BLaER1 (cell line): ENCODE measurements around the gene SLC22A5.

ENCODE experiments used
- H3K27ac ChIP-seq: shearing (Covaris generic); formaldehyde crosslinking; 2 replicates; pipeline ENCODE4 v1.8.1; 2022
- H3K27me3 ChIP-seq: shearing (Covaris generic); formaldehyde crosslinking; 2 replicates; pipeline ENCODE4 v1.8.1; 2022
- H3K36me3 ChIP-seq: shearing (Covaris generic); formaldehyde crosslinking; 2 replicates; pipeline ENCODE4 v1.8.1; 2022
- H3K4me1 ChIP-seq: shearing (Covaris generic); formaldehyde crosslinking; 2 replicates; pipeline ENCODE4 v1.8.1; 2022
- H3K4me2 ChIP-seq: shearing (Covaris generic); formaldehyde crosslinking; 2 replicates; pipeline ENCODE4 v1.8.1; 2022
- H3K4me3 ChIP-seq: shearing (Covaris generic); formaldehyde crosslinking; 2 replicates; pipeline ENCODE4 v1.8.1; 2022
- H3K9ac ChIP-seq: shearing (Covaris generic); formaldehyde crosslinking; 2 replicates; pipeline ENCODE4 v1.8.1; 2022
- H3K9me3 ChIP-seq: shearing (Covaris generic); formaldehyde crosslinking; 2 replicates; pipeline ENCODE4 v1.8.1; 2022
- H4K20me1 ChIP-seq: shearing (Covaris generic); formaldehyde crosslinking; 2 replicates; pipeline ENCODE4 v1.8.1; 2022
- Cebpa-rat ChIP-seq: shearing (Covaris generic); IDR thresholded peaks from 2 replicates; pipeline ENCODE4 v1.8.1; 2022

SLC22A5 gene

DNA sequence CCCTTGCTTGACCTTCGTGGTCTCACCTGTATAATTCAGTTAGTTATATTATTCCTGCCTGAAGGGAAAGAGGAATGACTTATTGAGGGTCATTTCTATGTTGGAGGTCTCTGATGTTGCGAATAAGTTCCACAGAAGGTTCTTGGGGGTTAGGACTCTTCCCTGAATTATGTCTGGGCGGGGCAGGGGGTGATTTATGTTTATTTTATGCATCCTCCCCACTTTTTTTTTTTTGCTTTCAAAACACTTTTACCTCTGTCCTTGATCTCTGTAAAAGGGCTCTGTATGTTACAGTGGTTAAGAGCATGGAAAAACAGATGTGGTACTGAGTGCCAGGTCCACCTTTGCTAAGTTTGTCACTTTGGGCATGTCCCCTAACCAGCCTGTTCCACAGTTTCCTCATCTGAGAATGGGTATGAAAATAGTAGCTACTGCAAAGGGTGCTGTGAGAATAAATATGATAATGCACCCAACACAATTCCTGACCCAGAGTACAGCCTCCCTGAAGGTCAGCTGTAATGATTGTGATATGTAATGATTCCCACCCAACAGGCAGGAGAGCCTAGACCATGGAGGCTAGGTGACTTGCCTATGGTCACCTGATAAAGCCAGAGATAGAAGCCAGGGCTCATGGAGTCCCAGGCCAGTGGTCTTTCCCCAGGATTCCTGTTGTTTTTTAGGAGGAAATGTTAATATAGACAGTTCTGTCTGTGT lies 54.8 kb downstream of the SLC22A5 start:
- Histone ChIP-seq H3K4me1 (peaks cover 98% of the 10 kb centered on the region), H3K4me3 (peak overlapping the region; percentile 60), H3K4me2 (peak overlapping the region; percentile 94), H3K9ac (peak overlapping the region; percentile 93), H3K27me3 (no peaks in the 10 kb centered on the region), H3K36me3 (no peaks in the 10 kb centered on the region), H4K20me1 (no peaks in the 10 kb centered on the region), H3K27ac (peak overlapping the region; percentile 97), H3K9me3 (no peaks in the 10 kb centered on the region)
- TF ChIP-seq Cebpa-rat, result no peak

DNA sequence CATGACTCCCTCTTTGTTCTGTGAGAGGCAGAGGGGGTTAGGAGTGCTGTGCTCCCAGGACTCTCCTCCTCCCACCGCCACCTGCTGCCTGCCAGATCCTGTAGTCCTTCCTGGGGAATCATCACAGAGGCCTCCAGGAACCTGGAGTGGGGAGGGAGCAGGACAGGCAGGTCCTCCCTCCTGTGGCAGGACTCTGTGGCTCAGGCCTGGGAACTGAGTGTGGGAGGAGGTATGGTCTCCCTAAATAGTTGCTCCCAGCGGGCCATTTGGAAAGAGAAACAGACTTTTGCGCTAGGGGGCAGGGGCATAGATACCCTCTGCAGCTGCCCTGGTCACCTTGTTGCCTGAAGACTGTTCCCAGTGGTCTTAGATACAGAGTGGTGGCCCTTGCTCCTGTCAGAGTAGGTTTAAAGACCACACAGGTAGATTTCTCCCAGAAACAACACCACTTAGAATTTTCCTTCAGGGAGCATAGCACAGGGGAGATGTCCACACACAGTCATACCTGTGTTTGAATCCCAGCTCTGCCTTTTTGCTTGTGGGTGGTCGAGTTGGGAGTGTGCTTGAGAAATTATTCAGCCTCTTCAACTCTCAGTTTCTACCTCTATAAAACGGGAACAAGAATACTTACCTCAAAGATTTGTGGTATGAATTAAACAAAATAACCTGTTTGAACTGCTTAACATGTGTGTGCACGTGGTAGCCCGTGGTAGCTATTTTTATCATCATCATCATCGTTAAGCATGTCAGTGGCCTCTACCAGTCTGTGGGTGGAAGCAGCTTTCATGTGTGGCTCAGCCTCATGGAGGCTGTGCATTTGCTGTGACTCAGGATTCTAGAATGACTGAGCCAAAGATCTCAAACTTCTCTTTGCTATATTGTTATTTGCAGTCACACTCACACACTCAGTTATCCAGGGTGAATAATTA lies 55.8 kb downstream of the SLC22A5 start:
- TF ChIP-seq Cebpa-rat, result no peak
- Histone ChIP-seq H3K27me3 (no peaks in the 10 kb centered on the region), H3K4me3 (peak overlapping the region; percentile 60), H4K20me1 (no peaks in the 10 kb centered on the region), H3K27ac (peak overlapping the region; percentile 97), H3K4me2 (peak overlapping the region; percentile 94), H3K9me3 (no peaks in the 10 kb centered on the region), H3K36me3 (no peaks in the 10 kb centered on the region), H3K9ac (peak overlapping the region; percentile 93), H3K4me1 (peaks cover 98% of the 10 kb centered on the region)

DNA sequence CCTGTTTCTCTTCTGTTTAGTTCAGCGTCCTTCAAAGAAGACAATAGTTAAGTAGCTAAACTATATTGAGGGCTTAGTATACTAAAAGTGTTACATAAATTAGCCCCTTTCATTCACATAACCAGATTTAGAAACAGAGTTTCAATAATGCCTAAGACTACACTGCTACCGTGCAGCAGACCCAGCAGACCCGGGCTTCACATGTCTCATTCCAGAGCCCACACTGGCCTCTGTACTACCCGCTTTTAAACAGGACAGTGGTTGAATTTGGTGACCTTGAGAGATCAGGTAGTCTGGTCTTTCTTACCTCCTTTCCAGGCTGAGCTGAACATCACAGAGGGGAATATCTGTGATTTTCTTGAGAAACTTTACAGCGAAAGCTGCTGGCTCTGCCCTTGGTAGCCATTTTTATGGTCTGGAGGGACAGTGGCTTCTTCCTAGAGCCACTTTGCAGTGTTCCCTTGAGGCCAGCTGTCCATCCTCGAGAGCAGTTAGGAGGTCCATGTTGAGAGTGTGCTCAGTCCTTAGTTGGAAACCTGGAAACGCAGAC lies 56.5 kb downstream of the SLC22A5 start:
- peak overlapping the region; percentile 93 for H3K9ac ChIP-seq
- H3K27me3 ChIP-seq, result no peaks in the 10 kb centered on the region
- peak overlapping the region; percentile 94 for H3K4me2 ChIP-seq
- peaks cover 100% of the 10 kb centered on the region for H3K4me1 ChIP-seq
- H3K9me3 ChIP-seq, result no peaks in the 10 kb centered on the region
- no peak for TF ChIP-seq Cebpa-rat
- no peaks in the 10 kb centered on the region for H4K20me1 ChIP-seq
- peak overlapping the region; percentile 60 for H3K4me3 ChIP-seq
- H3K36me3 ChIP-seq, result no peaks in the 10 kb centered on the region
- peak overlapping the region; percentile 97 for H3K27ac ChIP-seq

GRCh38 chr5:132426525-132427138 lies 57.1 kb downstream of the SLC22A5 start:
- Histone ChIP-seq H3K36me3 (0 out of 2 replicates have a peak, but pooled peaks cover under 1% of the 10 kb centered on the region), H4K20me1 (no peaks in the 10 kb centered on the region), H3K4me2 (peak overlapping the region; percentile 94), H3K27ac (peak overlapping the region; percentile 97), H3K4me3 (peak overlapping the region; percentile 60), H3K4me1 (peaks cover 100% of the 10 kb centered on the region), H3K9ac (peak overlapping the region; percentile 93), H3K9me3 (no peaks in the 10 kb centered on the region), H3K27me3 (no peaks in the 10 kb centered on the region)
- TF ChIP-seq Cebpa-rat, result peak; percentile 92

DNA sequence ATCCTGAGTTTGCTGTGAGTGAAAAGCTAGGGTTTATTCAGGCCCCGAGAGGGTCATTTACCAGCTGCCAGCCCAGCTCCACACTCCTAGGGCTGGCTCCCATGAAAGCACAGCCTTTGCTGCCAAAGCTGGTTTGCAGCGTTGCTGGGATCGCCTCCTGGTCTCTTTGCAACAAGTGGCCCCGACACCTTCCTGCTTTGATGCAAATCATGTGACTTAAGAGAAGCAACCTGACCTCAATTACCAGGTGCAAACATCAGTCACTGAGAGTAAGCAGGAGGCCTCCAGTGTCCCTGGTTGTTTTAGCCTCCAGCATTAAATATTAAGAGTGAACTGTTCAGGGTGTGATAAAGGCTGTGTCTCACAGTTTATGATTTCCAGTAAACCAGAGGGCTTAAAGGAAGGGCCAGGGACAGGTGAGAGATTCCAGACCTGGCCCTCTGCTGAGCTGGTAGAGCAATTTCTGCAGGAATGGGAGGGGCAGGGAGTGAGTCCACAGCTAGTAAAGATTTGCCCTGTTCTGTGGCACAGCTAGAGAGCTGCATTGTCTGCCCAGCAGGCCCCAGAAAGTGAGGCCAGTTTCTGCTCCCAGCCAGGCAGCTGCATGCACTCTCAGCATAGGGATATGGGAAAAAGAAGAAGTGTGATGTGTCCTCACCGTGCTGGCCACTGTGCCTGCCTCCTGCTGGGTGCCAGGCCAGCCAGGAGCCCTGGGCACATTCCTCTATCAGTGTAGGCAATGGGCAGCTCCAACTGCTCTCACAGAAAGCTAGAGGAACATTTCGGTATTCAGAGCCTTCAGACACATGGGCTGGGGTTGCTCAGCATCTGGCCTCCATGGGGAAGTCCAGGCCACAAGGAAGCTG lies 58.0 kb downstream of the SLC22A5 start:
- no peak for TF ChIP-seq Cebpa-rat
- Histone ChIP-seq H3K4me1 (peaks cover 100% of the 10 kb centered on the region), H3K4me3 (peak overlapping the region; percentile 60; the same call in 1 of the 2 replicates), H3K4me2 (peak overlapping the region; percentile 94), H3K36me3 (peaks cover 10% of the 10 kb centered on the region), H3K27ac (peak overlapping the region; percentile 97), H3K9ac (peak overlapping the region; percentile 93), H3K9me3 (no peaks in the 10 kb centered on the region), H4K20me1 (no peaks in the 10 kb centered on the region), H3K27me3 (no peaks in the 10 kb centered on the region)

DNA sequence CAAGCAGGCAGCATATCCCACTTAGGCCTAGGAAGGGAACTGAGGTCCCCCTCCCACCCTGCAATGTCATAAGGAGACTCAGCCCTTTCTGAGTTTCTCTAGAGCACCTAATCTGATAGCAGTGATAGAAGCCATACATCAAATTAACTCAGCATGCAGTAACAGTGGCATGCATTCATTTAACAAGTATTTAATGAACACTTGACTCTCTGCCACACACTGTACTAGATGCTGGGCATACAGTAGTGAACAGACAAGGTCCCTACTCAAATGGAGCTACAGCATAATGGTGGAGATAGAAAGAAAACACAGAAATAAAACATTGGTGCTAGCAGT lies 58.6 kb downstream of the SLC22A5 start:
- no peaks in the 10 kb centered on the region for H3K27me3 ChIP-seq
- H3K4me2 ChIP-seq, result peak overlapping the region; percentile 94
- no peaks in the 10 kb centered on the region for H4K20me1 ChIP-seq
- H3K9me3 ChIP-seq, result no peaks in the 10 kb centered on the region
- no peak for TF ChIP-seq Cebpa-rat
- 0 out of 2 replicates have a peak overlapping the region, but pooled peaks have one; percentile 60 for H3K4me3 ChIP-seq
- H3K36me3 ChIP-seq, result peaks cover 16% of the 10 kb centered on the region
- peaks cover 100% of the 10 kb centered on the region for H3K4me1 ChIP-seq
- peak overlapping the region; percentile 93 for H3K9ac ChIP-seq
- peak overlapping the region; percentile 97 for H3K27ac ChIP-seq

DNA sequence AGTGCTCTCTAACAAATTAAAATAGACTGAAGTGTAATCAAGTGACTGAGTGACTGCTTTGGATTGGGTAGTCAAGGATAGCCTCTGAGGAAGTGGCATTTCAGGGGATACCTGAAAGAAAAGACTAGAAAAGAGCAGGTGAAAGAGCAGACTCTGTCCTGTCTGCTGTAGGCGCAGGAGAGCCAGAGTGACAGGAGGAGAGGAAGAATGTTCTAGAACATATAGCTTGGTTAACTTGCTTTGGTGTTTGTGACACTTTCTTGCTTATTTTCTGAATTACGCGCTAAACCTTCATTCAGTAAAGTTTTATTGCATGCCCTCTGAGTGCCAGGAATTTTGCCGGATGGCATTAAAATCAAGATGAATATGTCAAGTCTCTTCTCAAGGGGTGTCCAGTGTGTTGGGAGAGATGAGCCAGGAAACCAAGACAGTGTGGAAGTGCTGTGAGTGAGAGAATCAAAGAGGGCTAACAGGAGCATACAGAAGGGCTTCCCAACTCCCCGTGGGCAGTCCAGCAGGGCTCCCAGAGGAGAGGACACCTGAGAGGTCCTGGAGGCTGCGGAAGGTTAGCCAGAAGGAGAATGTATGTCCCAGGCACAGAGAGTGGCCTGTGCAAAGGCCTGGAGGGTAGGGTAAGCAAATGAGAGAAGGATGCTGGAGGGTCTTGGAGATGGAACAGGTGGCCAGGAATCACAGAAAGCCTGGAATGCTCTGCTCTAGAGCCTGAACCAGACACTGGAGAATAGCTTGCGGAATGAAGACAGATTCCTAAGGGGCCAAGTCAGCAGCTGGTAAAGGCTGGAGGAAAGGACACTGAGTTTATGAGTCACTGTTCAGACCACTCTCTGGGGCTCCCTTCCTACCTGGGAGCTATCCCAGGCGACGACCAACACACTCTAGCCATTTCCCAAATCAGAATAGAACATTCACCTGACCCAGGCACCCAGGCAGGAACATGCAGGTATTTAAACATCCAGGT lies 59.3 kb downstream of the SLC22A5 start:
- peak overlapping the region; percentile 94 for H3K4me2 ChIP-seq
- no peaks in the 10 kb centered on the region for H3K9me3 ChIP-seq
- H3K9ac ChIP-seq, result peak overlapping the region; percentile 93
- TF ChIP-seq Cebpa-rat, result no peak
- H3K27me3 ChIP-seq, result no peaks in the 10 kb centered on the region
- peaks cover 97% of the 10 kb centered on the region for H3K4me1 ChIP-seq
- peaks cover 17% of the 10 kb centered on the region for H3K36me3 ChIP-seq
- H3K27ac ChIP-seq, result peak overlapping the region; percentile 97
- H4K20me1 ChIP-seq, result no peaks in the 10 kb centered on the region
- H3K4me3 ChIP-seq, result no peak overlapping the region
